Measurements from ENCODE around the gene GPBAR1. TPM values are rescaled to one million over a fixed set of nuclear protein-coding genes. Genes with fewer than 3 reads are reported as not detected.

GPBAR1 gene
- total and polyA plus RNA-seq, 7 donors: 0.24 to 0.74 (median 0.45) TPM

DNA sequence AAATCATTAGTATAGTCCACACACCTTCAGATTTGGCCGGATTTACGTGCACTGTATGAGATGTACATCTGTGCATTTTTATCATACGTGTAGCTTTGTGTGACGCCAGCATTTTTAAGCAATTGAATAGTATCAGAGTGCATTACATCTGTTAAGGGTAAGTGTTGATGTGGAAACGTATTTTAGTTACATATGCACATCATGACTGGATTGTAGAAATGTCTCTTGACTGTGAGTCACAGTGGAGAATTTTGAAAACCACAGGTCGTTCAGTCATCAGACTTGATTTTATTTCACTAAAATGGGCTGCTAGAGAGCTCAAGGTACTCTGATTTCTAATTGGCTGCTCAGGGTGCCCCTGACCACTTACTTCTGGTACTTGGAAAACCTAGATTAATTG is 5.4 kb upstream of the GPBAR1 start:
- ATAC-seq: no peak
- Histone ChIP-seq H3K4me3 (no peak overlapping the region), H3K36me3 (ENCODE audit: insufficient read depth in 1 of 2, low read depth in 1 of 2) (peaks cover 5 to 63% of the 10 kb centered on the region in 2 donors), H3K9me3 (no peaks in the 10 kb centered on the region), H3K27me3 (ENCODE audit: insufficient read depth in 3 of 3, low read length in 2 of 3) (no peaks in the 10 kb centered on the region), H3K4me1 (peaks cover 43% of the 10 kb centered on the region), H3K27ac (peak overlapping the region; percentile 30)
- no peak for DNase-seq
- 74 to 91% (median 91%) methylated on average over 6 of the region's 6 CpGs for WGBS, 3 donors
- intact Hi-C loops (cut with DNase I): loop anchor here (5.0 kb wide), 1 partner anchor 68 kb away; no protein-coding TSS in a partner anchor
- no peak for TF ChIP-seq CTCF (IDR thresholded peaks at IDR 0.05)

DNA sequence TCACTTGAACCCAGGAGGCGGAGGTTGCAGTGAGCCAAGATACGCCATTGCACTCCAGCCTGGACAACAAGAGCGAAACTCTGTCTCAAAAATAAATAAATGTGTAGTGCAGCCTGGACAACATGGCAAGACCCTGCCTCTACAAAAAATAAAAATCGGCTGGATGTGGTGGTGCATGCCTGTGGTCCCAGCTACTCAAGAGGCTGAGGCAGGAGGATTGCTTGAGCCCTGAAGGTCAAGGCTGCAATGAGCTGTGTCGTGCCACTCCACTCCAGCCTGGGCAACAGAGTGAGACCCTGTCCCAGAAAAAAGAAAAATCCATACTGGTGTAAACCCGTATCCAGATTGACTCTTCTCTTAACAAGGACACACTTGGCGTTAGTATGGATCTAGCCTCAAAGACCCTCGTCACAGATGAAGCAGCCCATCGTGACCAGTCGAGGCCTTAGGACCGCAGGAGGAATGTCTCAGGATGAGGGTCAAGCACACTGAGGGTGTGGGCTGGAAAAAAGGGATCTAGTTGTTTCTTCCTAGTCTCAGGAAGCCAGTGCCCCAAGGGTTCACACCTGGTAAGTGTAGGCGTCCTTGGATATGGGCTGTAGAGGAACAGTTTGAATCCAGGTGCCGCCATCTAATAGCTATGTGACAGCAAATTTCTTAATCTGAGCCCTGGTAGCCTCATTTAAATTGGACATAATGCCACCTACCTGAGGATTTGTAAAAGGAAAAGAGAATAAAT is 4.0 kb upstream of the GPBAR1 start:
- no peaks in the 10 kb centered on the region for H3K9me3 ChIP-seq
- no peak overlapping the region for H3K4me3 ChIP-seq
- H3K27ac ChIP-seq: peak overlapping the region; percentile 41
- DNase-seq: no peak
- no peak for TF ChIP-seq CTCF (IDR thresholded peaks at IDR 0.05)
- peaks cover 40% of the 10 kb centered on the region for H3K4me1 ChIP-seq
- no peaks in the 10 kb centered on the region for H3K27me3 ChIP-seq (ENCODE audit: insufficient read depth in 3 of 3, low read length in 2 of 3)
- WGBS, 3 donors: 92 to 95% (median 93%) methylated on average over 13 of the region's 13 CpGs
- no peak for ATAC-seq
- intact Hi-C loops (cut with DNase I): loop anchor here (5.0 kb wide), 1 partner anchor 69 kb away; no protein-coding TSS in a partner anchor
- H3K36me3 ChIP-seq (ENCODE audit: insufficient read depth in 1 of 2, low read depth in 1 of 2): peaks cover 5 to 50% of the 10 kb centered on the region in 2 donors

- no peaks in the 10 kb centered on the region for H3K9me3 ChIP-seq
- peaks cover 32% of the 10 kb centered on the region for H3K4me1 ChIP-seq
- peak; percentile 29 for TF ChIP-seq CTCF (IDR thresholded peaks at IDR 0.05)
- H3K27me3 ChIP-seq (ENCODE audit: insufficient read depth in 3 of 3, low read length in 2 of 3): no peaks in the 10 kb centered on the region
- H3K27ac ChIP-seq: peak overlapping the region; percentile 41
- H3K4me3 ChIP-seq: no peak overlapping the region
- H3K36me3 ChIP-seq (ENCODE audit: insufficient read depth in 1 of 2, low read depth in 1 of 2): peaks cover 5 to 43% of the 10 kb centered on the region in 2 donors
- DNase-seq (no peak), ATAC-seq (peak in 3 of 4 donors; percentile 39 to 47 (median 40))
- intact Hi-C loops (cut with DNase I): loop anchor here (5.0 kb wide), 1 partner anchor 70 kb away; no protein-coding TSS in a partner anchor
- 48 to 58% (median 57%) methylated on average over 8 of the region's 8 CpGs for WGBS, 3 donors
These were observed 3.3 kb upstream of the GPBAR1 start for GRCh38 chr2:218257390-218257981.

DNA sequence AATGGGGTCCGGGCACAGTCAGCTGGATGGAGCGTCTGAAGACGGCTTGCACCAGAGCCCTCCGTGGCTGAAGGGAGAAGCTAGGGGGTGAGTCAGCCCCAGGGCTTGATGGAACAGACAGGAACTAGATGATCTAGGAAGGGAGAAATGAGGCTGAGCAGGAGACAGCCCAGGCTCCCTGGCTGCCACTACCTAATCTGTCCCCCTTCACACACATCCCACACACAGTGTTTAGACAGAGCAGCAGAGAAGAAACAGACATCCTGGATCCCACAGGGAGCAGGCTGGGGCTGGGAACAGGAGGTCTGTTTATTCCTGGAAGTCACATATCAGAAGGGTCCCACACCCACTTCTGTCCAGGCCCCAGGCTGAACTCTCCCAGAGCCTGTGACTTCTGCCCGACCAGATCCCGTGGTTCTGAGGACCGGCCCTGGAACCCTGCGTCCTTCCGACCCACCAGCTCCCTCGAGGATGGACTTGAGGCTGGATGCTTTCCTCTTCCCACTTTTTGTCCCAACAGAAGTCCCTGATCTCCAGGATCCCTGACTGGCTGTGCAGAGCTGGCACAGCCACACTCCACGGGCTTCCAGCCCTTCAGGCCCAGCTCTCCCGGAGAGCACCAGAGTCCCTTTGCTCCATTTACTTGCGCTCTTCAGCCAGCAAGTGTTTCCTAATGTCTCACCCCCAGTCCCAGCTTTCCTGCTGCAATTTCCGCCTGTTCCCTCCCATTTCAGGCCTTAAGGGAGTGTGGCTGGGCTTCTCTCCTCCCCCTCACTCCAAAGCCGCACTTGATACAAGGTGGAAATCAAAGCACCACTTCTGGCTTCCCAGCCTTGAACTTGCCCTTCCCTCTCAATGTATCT is 1.5 kb upstream of the GPBAR1 start:
- H3K4me1 ChIP-seq: peaks cover 14% of the 10 kb centered on the region
- ATAC-seq: peak in 3 of 4 donors; percentile 38 to 50 (median 42)
- peak; percentile 60 to 78 for DNase-seq
- TF ChIP-seq CTCF (IDR thresholded peaks at IDR 0.05): no peak
- peak overlapping the region; percentile 66 for H3K27ac ChIP-seq
- WGBS, 3 donors: 57 to 62% (median 61%) methylated on average over 15 of the region's 15 CpGs
- peak overlapping the region; percentile 18 for H3K4me3 ChIP-seq
- intact Hi-C loops (cut with DNase I): loop anchor here (5.0 kb wide), 1 partner anchor 72 kb away; no protein-coding TSS in a partner anchor
- H3K9me3 ChIP-seq: no peaks in the 10 kb centered on the region
- H3K27me3 ChIP-seq (ENCODE audit: insufficient read depth in 3 of 3, low read length in 2 of 3): no peaks in the 10 kb centered on the region
- H3K36me3 ChIP-seq (ENCODE audit: insufficient read depth in 1 of 2, low read depth in 1 of 2): peaks cover 0 to 39% of the 10 kb centered on the region in 2 donors

Data from psoas muscle (tissue), 8 donors.